Naive thymus-derived CD8-positive, alpha-beta T cell (primary cell): ENCODE measurements around the gene LRRC8D. TPM values are rescaled to one million over a fixed set of nuclear protein-coding genes. Genes with fewer than 3 reads are reported as not detected.
A peak's percentile ranks its signal among the peaks of the same experiment; 100 is the strongest.

Source experiments
- ATAC-seq, 2 donors: fragments of 150-1000 bp; cut with Tn5 transposase in 1 of 2; sonication (Bioruptor Pico), chemical (Tn5 transposase) in 1 of 2; 1 replicate in 1 of 2; 2 replicates in 1 of 2; pipeline ENCODE4 v1.10.0; 2021; ENCODE audit warnings: mild to moderate bottlenecking in 2 of 2, moderate library complexity in 2 of 2
- POLR2A ChIA-PET: fragments of 350-600 bp; sonication (Branson Sonifier 250); formaldehyde crosslinking; loops from one replicate; lab custom pipeline; 2021; ENCODE audit warnings: antibody characterized with exemption; lab: Charles Lee
- DNase-seq, 10 donors: peaks; one replicate each; pipeline versions ENCODE4 v3.0.0 to v3.0.0-alpha.2; 2020 to 2022
- H3K27ac Mint-ChIP-seq, 10 donors: one replicate each; pipeline ENCODE4 v1.8.0; 2020 to 2022; ENCODE audit warnings: mild to moderate bottlenecking in 10 of 10, mixed read lengths in 10 of 10, moderate library complexity in 4 of 10, inconsistent platforms in 1 of 10
- H3K27me3 Mint-ChIP-seq, 5 donors: one replicate each; pipeline ENCODE4 v1.8.0; 2021 to 2022; ENCODE audit warnings: mixed read lengths in 5 of 5
- H3K36me3 Mint-ChIP-seq, 3 donors: one replicate each; pipeline ENCODE4 v1.8.0; 2020 to 2022; ENCODE audit warnings: mixed read lengths in 3 of 3, mild to moderate bottlenecking in 2 of 3, inconsistent platforms in 1 of 3
- H3K4me1 Mint-ChIP-seq, 4 donors: one replicate each; pipeline ENCODE4 v1.8.0; 2021 to 2022; ENCODE audit warnings: mixed read lengths in 4 of 4
- H3K4me3 Mint-ChIP-seq, 10 donors: one replicate each; pipeline ENCODE4 v1.8.0; 2020 to 2022; ENCODE audit warnings: mild to moderate bottlenecking in 10 of 10, mixed read lengths in 10 of 10, moderate library complexity in 6 of 10, inconsistent platforms in 1 of 10
- H3K9me3 Mint-ChIP-seq, 9 donors: one replicate each; pipeline ENCODE4 v1.8.0; 2020 to 2022; ENCODE audit warnings: mixed read lengths in 9 of 9, mild to moderate bottlenecking in 3 of 9, inconsistent platforms in 1 of 9, moderate library complexity in 1 of 9
- polyA plus RNA-seq, 3 donors: library from polyadenylated mRNA; unstranded; fragments of 300-500 nt; fragmentation: Illumina TruSeq; gene quantifications; one replicate each; pipeline ENCODE4 v1.2.3, GENCODE V29; 2021
- total RNA-seq, 8 experiments: library from RNA in 2 of 8; stranded (reverse) in 2 of 8; gene quantifications; one replicate each; pipeline ENCODE4 v1.2.3 and lab custom pipeline; 2021 to 2026

LRRC8D gene
- total and polyA plus RNA-seq, 5 experiments from 2014 or later, result 37.1 to 60.0 (median 42.3) TPM

GRCh38 chr1:89863165-89863830, 42.5 kb downstream of the LRRC8D start:
- peaks cover 29 to 76% (median 57%) of the 10 kb centered on the region in 4 donors for H3K4me1 Mint-ChIP-seq
- H3K27me3 Mint-ChIP-seq, result no peaks in the 10 kb centered on the region
- H3K4me3 Mint-ChIP-seq, result peak overlapping the region; percentile 16 to 75 (median 64)
- peak; percentile 64 to 84 for ATAC-seq
- peak in 1 of 10 donors; percentile 30 for DNase-seq
- H3K36me3 Mint-ChIP-seq, result peaks cover 1 to 47% (median 19%) of the 10 kb centered on the region in 3 donors
- H3K9me3 Mint-ChIP-seq, result no peaks in the 10 kb centered on the region
- peak overlapping the region; percentile 81 to 95 (median 90) for H3K27ac Mint-ChIP-seq
- POLR2A ChIA-PET, result interaction anchor here (2.3 kb wide), 1 partner anchor 20 kb away, joined by 10 read pairs; no protein-coding TSS in a partner anchor

- no peak for ATAC-seq
- Mint-ChIP-seq H3K4me1 (peaks cover 34 to 91% (median 67%) of the 10 kb centered on the region in 4 donors), H3K27me3 (no peaks in the 10 kb centered on the region), H3K36me3 (peaks cover 11 to 44% (median 27%) of the 10 kb centered on the region in 3 donors), H3K4me3 (no peak overlapping the region), H3K9me3 (no peaks in the 10 kb centered on the region), H3K27ac (peak overlapping the region in 7 of 10 donors; percentile 17 to 83 (median 23))
- DNase-seq, result no peak
- POLR2A ChIA-PET, result no interaction called here
Observed at GRCh38 chr1:89865498-89866382, 44.9 kb downstream of the LRRC8D start.

- ATAC-seq (no peak), DNase-seq (no peak)
- POLR2A ChIA-PET, result interaction anchor here (0.6 kb wide), 1 partner anchor 9 kb away, joined by 8 read pairs; no protein-coding TSS in a partner anchor
- H3K27me3 Mint-ChIP-seq, result no peaks in the 10 kb centered on the region
- H3K36me3 Mint-ChIP-seq, result peaks cover 11 to 40% (median 27%) of the 10 kb centered on the region in 3 donors
- no peaks in the 10 kb centered on the region for H3K9me3 Mint-ChIP-seq
- no peak overlapping the region for H3K4me3 Mint-ChIP-seq
- peaks cover 31 to 90% (median 66%) of the 10 kb centered on the region in 4 donors for H3K4me1 Mint-ChIP-seq
- H3K27ac Mint-ChIP-seq, result peak overlapping the region in 4 of 10 donors; percentile 17 to 70 (median 22)
Observed at GRCh38 chr1:89866568-89866967, 45.7 kb downstream of the LRRC8D start.

- Mint-ChIP-seq H3K4me1 (peaks cover 20 to 85% (median 62%) of the 10 kb centered on the region in 4 donors), H3K27me3 (no peaks in the 10 kb centered on the region), H3K4me3 (peak overlapping the region in 9 of 10 donors; percentile 20 to 76 (median 56)), H3K9me3 (no peaks in the 10 kb centered on the region), H3K27ac (peak overlapping the region; percentile 23 to 96 (median 91)), H3K36me3 (peaks cover 11 to 27% (median 27%) of the 10 kb centered on the region in 3 donors)
- ATAC-seq, result peak; percentile 84 to 98
- POLR2A ChIA-PET, result interaction anchor here (0.9 to 1.8 kb wide), 3 partner anchors 12 to 27 kb away, joined by 3 to 10 read pairs (median 3); no protein-coding TSS in a partner anchor
- peak in 4 of 10 donors; percentile 27 to 72 (median 50) for DNase-seq
Observed at GRCh38 chr1:89870998-89871397, 50.2 kb downstream of the LRRC8D start.

GRCh38 chr1:89871768-89872473, 51.1 kb downstream of the LRRC8D start:
- ATAC-seq (no peak), DNase-seq (no peak)
- POLR2A ChIA-PET, result interaction anchor here (1.4 to 2.2 kb wide), 3 partner anchors 13 to 50 kb away, joined by 3 to 6 read pairs (median 4); no protein-coding TSS in a partner anchor
- H3K9me3 Mint-ChIP-seq, result no peaks in the 10 kb centered on the region
- peak overlapping the region in 1 of 10 donors; percentile 8 for H3K4me3 Mint-ChIP-seq
- peaks cover 21 to 82% (median 66%) of the 10 kb centered on the region in 4 donors for H3K4me1 Mint-ChIP-seq
- H3K27ac Mint-ChIP-seq, result peak overlapping the region in 8 of 10 donors; percentile 9 to 91 (median 71)
- peaks cover 11 to 29% (median 28%) of the 10 kb centered on the region in 3 donors for H3K36me3 Mint-ChIP-seq
- no peaks in the 10 kb centered on the region for H3K27me3 Mint-ChIP-seq

- peaks cover 21 to 78% (median 70%) of the 10 kb centered on the region in 4 donors for H3K4me1 Mint-ChIP-seq
- POLR2A ChIA-PET, result interaction anchor here (1.5 to 2.2 kb wide), 2 partner anchors 29 to 51 kb away, joined by 4 to 6 read pairs; no protein-coding TSS in a partner anchor
- peak overlapping the region in 8 of 10 donors; percentile 9 to 91 (median 71) for H3K27ac Mint-ChIP-seq
- DNase-seq, result peak in 1 of 10 donors; percentile 14
- H3K9me3 Mint-ChIP-seq, result no peaks in the 10 kb centered on the region
- H3K4me3 Mint-ChIP-seq, result peak overlapping the region in 4 of 10 donors; percentile 3 to 36 (median 16)
- peaks cover 11 to 28% (median 25%) of the 10 kb centered on the region in 3 donors for H3K36me3 Mint-ChIP-seq
- peak; percentile 31 to 49 for ATAC-seq
- no peaks in the 10 kb centered on the region for H3K27me3 Mint-ChIP-seq
Observed at GRCh38 chr1:89872567-89872966, 51.7 kb downstream of the LRRC8D start.

- Mint-ChIP-seq H3K27me3 (no peaks in the 10 kb centered on the region), H3K4me3 (no peak overlapping the region), H3K9me3 (no peaks in the 10 kb centered on the region), H3K36me3 (peaks cover 10 to 24% (median 21%) of the 10 kb centered on the region in 3 donors), H3K4me1 (peaks cover 21 to 79% (median 74%) of the 10 kb centered on the region in 4 donors), H3K27ac (peak overlapping the region in 5 of 10 donors; percentile 8 to 90 (median 62))
- POLR2A ChIA-PET, result interaction anchor here (2.2 kb wide), 1 partner anchor 52 kb away, joined by 6 read pairs; no protein-coding TSS in a partner anchor
- no peak for ATAC-seq
- DNase-seq, result no peak
Observed at GRCh38 chr1:89873288-89873687, 52.5 kb downstream of the LRRC8D start.

GRCh38 chr1:89873770-89874169, 52.9 kb downstream of the LRRC8D start:
- POLR2A ChIA-PET, result interaction anchor here (2.2 kb wide), 1 partner anchor 52 kb away, joined by 6 read pairs; no protein-coding TSS in a partner anchor
- Mint-ChIP-seq H3K27me3 (no peaks in the 10 kb centered on the region), H3K4me1 (peaks cover 23 to 81% (median 74%) of the 10 kb centered on the region in 4 donors), H3K4me3 (no peak overlapping the region), H3K9me3 (no peaks in the 10 kb centered on the region), H3K27ac (peak overlapping the region in 8 of 10 donors; percentile 8 to 90 (median 60)), H3K36me3 (peaks cover 7 to 19% (median 19%) of the 10 kb centered on the region in 3 donors)
- ATAC-seq, result peak; percentile 38 to 42
- DNase-seq, result peak in 2 of 10 donors; percentile 19 to 30

GRCh38 chr1:89876463-89876862, 55.6 kb downstream of the LRRC8D start:
- no peaks in the 10 kb centered on the region for H3K27me3 Mint-ChIP-seq
- peaks cover 24 to 69% (median 63%) of the 10 kb centered on the region in 4 donors for H3K4me1 Mint-ChIP-seq
- H3K27ac Mint-ChIP-seq, result peak overlapping the region in 9 of 10 donors; percentile 6 to 82 (median 35)
- POLR2A ChIA-PET, result interaction anchor here (1.3 kb wide), 1 partner anchor 8 kb away, joined by 3 read pairs; no protein-coding TSS in a partner anchor
- peaks cover 6 to 29% (median 23%) of the 10 kb centered on the region in 3 donors for H3K36me3 Mint-ChIP-seq
- peak overlapping the region in 1 of 10 donors; percentile 19 for H3K4me3 Mint-ChIP-seq
- ATAC-seq, result no peak
- DNase-seq, result no peak
- peaks cover 0 to 6% (median 0%) of the 10 kb centered on the region in 9 donors for H3K9me3 Mint-ChIP-seq

- ATAC-seq, result no peak
- H3K4me3 Mint-ChIP-seq, result peak overlapping the region in 1 of 10 donors; percentile 9
- H3K27me3 Mint-ChIP-seq, result no peaks in the 10 kb centered on the region
- DNase-seq, result no peak
- H3K9me3 Mint-ChIP-seq, result peaks cover 0 to 10% (median 0%) of the 10 kb centered on the region in 9 donors
- H3K4me1 Mint-ChIP-seq, result peaks cover 21 to 60% (median 53%) of the 10 kb centered on the region in 4 donors
- POLR2A ChIA-PET, result no interaction called here
- peak overlapping the region in 1 of 10 donors; percentile 12 for H3K27ac Mint-ChIP-seq
- H3K36me3 Mint-ChIP-seq, result peaks cover 12 to 34% (median 28%) of the 10 kb centered on the region in 3 donors
Observed at GRCh38 chr1:89877756-89878155, 56.9 kb downstream of the LRRC8D start.

- peaks cover 24 to 64% (median 51%) of the 10 kb centered on the region in 4 donors for H3K4me1 Mint-ChIP-seq
- H3K36me3 Mint-ChIP-seq, result peaks cover 15 to 34% (median 28%) of the 10 kb centered on the region in 3 donors
- H3K27me3 Mint-ChIP-seq, result no peaks in the 10 kb centered on the region
- POLR2A ChIA-PET, result interaction anchor here (0.7 kb wide), 1 partner anchor 32 kb away, joined by 4 read pairs; no protein-coding TSS in a partner anchor
- no peak for ATAC-seq
- peak overlapping the region in 1 of 10 donors; percentile 9 for H3K4me3 Mint-ChIP-seq
- peak overlapping the region in 2 of 10 donors; percentile 12 to 37 for H3K27ac Mint-ChIP-seq
- H3K9me3 Mint-ChIP-seq, result peaks cover 0 to 10% (median 0%) of the 10 kb centered on the region in 9 donors
- DNase-seq, result no peak
Observed at GRCh38 chr1:89878256-89878655, 57.4 kb downstream of the LRRC8D start.
